ENCODE measurements around the gene KIF7.

Gene KIF7

DNA sequence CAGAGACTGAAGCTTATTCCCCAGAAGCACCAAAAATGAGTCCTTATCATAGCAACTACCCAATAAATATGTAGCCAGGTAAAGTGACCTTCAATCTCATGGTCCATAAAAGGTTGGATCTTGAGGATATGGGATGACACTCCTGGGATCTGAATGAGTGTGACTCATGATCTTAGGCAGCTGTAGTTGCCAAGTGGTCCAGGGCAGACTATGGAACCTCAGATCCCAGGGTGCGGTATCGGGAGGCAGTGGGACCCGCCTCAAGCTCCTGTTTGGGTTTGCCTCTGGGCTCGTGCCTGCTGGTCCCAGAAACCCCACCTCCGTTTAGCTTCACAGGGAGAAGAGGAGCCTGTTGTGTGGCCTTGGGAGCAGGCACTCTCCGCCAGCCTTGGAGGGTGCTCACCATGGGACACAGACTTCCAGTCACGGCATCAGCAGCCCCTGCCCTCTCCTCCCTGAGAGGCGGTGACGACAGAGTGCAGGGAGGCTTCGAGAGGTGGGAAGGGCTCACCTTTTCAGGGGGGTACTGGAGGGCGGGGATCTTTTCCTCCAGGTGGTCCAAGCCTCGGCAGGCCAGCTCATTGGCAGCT is 15.8 kb upstream of the KIF7 start:
- no peak for DNase-seq

DNA sequence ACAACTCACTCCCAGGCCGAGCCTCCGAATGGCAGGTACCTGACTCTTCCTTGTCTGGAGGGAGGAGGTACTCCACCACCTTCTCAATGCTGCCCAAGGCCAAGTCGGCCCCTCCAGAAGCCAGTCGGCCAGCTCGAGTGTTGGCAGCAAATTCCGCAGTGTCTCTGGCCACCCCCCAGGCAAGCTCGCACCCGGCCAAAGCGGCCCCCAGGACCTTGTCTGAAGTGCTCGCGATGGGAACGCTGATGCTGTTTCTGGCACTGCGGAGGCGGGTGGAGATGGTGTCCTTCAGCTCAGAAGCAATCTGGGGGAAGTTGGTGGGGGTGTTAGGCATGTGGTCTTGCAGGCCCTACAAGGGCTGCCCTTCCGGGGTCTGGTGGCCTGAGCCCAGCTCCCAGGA is 14.7 kb upstream of the KIF7 start:
- no peak for DNase-seq

DNA sequence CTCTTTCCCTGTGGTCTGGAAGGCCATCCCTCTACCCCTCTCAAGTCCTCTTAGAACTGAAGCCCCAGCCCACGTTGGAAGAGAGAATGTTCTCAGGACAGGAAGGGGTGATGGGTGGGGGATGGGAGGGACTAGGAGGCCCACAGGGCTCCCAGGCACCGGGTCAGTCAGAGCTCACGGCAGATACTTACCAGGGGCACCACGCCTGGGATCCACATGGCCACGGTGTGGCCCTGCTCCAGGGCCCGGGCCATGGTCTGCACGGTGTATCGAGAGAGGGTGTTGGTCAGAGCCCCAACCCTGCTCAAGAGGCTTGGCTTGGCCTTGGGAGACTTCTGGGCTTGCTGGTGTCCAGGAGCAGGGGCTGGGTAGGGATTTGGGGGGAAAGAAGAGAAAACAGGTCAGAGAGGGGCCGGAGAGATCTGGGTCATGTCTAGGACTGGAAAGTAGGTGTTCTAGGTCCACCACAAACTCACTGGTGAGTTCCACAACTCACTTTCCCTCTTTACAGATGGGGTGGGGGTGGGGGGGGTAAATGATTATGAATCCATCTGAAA is 14.1 kb upstream of the KIF7 start:
- no peak for DNase-seq

DNA sequence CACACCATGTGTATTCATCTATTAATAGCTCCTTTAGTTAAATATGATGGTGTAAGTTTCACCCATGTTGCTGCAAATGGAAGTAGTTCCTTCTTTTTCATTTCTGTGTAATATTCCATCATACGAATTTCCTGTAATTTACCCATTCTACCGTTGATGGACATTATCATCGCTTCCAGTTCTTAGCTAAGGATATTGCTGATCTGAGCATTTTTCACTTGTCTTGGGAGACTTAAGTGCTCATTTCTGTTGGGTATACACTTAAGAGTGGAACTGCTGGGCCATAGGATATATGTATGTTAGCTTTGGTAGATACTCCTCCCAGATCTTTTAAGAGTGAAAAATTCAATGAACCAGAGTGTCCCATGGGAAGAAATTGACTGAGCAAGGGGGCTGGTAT is 12.9 kb upstream of the KIF7 start:
- DNase-seq = no peak

DNA sequence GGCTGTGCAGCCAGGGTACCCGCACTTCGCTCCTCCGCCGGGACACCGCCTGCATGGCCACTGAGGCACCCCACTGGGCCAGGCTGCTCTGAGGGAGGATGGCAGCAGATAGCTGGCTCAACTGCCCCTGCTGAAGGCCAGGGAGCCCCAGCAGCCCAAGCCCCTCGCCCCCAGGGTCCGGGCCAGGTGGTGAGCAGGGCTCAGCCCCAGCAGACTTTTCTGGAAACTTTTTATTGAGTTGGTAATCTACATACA is 12.4 kb upstream of the KIF7 start:
- no peak for DNase-seq

DNA sequence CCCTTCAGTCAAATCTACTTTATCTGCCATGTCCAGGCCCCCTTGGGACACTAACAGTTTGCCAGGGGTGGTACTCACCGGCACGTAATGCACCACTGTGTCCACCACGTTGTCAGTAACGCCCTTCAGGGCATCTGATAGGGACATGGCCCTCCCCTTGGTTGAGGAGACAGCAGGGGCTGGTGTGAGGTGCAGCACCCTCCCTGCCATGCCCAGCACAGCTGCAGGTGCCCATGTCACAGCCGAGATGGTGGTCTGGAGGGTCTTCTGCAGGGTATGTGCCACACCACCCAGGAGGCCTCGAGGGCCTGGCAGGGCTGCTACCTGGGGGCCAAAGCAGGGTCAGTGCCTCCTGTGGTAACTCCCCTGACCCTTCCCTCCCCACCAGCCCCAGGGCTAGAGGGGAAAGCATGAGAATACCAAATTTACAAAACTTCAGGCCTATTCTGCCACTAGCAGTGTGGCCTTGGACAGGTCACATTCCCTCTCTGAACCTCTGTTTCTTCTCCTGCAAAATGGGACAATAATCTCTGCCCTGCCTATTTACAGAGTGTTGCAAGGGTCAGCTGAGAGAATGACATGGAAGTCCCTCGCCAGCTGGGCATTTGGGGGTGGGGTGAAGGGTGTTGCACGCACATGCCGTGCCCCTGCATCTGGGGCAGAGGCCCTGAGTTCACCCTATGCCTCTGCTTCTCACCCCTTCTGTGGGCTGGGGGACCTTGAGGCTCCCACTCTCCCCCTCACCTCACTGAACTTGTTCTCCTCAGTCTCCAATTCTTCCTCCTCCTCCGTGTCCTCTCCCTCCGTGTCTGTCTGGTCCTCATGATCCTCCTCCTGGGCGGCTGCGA is 11.8 kb upstream of the KIF7 start:
- DNase-seq = no peak

DNA sequence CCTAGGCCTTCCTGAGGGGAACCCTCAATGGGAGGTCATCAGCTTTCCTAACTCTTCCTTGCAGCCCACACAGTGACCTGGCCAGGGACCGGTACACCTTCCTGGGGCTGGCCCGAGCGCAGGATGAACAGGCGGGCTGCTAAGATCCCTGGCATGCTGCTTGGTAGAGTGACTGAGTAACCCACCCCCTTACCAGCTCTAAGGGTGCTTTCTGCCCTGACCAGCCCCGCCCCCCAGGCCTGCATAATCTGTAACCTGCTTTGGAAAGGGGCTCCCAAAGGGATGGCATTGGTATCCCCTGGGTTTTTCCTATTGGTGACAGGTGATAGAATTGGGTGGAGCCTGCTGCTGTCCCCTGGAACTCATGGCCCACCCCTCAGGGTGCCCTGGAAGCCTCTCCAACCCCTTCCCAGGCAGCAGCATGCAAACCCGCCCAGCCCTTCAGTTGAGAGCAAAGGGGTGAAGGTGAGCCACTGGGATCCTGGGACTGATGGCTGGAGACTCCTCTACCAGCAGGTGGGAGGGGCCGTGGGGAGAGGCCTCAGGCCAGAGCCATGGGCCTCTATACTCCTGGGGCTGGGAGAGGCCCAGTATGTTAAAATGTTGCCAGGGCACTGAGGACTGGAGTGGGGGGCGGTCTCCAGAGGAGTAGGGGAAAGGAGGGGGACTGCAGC is 11.1 kb upstream of the KIF7 start:
- DNase-seq = no peak

DNA sequence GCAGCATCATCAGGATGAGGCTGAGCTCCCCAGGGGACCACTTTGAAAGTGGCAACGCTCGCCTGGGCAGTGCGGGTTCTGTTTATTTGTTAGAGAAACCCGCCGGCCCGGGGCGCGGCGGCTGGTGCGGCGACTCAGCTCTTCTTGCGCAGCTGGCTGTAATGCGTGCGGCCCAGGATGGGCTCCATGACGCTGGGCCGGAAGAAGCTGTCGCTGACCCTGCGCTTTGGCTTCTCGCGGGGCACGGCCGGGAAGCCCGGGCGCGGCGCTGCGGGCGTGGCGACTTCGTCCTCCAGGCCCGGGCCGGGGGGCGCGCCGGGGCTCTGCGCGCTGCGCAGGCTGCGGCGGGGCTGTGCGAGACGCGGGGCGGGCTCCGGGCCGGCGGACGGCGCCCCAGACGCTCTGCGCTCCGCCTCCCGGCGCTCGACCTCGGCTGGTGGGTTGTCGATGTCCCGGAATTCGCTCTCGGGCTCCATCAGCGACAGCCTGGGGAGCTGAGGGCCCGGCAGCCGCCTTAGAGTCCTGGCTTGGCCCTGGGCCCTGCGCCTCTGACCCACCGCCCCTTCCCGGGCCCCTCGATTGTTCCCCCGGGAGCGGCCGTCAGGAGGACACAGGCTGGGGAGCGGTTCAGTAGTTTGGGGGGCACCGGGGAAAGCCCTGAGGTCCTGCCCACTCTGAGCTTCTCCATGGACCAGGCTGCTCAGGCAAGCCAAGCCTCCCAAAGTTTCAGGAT is 10.3 kb upstream of the KIF7 start:
- DNase-seq = no peak

DNA sequence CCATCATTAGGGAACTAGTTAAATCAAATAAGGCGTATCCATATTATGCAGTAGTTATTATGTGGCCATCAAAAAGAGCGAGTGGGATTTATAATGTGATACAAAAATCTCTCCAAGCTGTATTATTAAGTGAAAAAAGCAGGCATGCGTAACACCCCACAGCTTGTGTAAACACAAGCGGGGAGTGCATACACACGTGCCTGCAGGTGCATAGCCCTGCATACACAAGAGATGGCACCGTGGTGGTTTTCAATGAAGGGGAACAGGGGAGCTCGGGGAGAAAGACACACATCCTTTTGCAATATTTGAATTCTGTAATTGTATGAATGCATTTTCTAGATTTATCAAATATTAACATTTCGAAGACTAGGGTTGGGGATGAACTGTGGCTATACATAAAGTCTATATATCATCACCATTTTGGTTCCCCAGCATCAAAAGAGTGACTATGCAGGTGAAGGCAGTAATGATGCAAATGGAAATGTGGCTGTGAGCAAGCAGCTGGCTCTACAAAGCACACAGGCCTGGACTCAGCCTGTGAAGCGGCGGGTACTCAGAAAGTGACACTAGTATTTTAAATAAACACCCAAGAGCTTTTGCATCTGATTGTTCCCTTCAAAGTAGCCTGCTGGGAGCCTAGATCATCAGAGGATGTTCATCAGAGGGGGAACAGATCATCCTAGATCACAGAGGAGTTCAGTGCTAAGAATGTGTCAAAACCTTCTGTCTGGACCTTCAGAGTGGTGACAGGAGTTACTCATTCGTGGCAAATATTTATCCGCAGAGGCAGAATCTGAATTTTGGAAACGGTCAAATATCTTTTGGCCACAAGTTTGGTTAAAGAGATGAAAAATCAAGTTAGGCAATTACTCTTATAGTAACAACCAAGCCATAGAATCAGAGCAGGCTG is 9.4 kb upstream of the KIF7 start:
- DNase-seq = no peak

DNA sequence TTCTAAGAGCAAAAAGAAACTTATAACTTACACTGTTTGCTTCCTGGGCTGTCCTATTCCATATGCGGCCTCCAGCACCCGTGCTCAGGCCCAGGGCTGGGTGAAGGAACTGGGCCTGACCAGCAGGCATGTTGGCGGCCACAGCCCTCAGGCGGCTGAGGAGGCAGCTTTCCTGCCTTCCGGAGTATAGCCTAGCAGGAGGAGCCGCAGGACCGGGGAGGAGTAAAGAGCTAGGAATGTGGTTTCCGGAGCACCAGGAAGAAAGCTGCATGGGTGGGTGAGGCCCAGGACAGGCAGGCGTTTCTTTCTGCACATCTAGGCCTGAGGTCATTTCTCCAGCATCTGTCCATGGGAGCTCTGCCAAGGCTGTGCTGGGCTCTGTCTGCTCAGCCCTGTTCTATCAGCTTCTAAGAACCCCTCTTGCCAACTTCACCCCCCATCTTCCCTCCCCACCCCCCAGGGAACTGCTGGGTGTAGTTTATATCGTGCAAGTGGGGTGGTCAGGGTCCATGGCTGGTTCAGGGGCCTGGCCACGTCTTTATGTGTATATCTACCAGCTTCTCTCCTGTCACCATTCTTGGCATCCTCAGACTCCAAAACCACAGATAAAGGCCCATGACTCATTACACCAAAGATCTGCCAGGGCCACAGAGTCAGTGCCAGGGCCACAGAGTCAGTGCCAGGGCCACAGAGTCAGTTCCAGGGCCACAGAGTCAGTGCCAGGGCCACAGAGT is 7.8 kb upstream of the KIF7 start:
- no peak for DNase-seq

DNA sequence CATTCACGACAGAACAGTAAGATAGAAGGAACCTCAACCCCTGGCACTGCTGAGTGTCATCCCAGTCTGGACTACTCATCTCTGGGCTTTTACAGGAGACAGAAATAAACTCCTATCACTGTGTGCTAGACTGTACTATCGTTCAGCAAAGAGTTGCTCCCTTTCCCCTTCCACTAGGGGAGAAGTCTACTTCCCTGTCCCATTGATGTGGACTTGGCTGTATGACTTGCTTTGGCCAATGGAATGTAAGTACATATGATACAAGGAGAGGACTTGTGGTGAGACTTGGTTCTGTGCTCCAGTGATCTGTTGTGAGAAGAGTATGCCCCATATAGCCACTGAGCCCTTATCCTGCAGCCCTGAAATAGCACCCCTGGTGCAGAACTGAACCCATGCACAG is 5.3 kb upstream of the KIF7 start:
- DNase-seq = no peak

DNA sequence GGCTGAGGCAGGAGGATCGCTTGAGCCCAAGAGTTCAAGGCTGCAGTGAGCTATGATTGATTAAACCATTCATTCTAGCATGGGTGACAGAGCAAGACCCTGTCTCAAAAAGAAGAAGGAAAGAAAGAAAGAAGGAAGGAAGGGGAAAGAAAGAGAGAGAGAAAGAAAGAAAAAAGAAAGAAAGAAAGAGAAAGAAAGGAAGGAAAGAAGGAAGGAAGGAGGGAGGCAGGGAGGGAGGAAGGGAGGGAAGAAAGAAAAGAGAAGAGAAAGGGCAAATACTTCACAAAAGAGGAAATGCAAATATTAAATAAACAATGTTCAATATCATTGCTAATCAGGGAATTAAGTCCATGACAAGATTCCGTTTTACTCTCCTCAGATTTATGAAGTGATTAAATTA is 4.0 kb upstream of the KIF7 start:
- DNase-seq = no peak

DNA sequence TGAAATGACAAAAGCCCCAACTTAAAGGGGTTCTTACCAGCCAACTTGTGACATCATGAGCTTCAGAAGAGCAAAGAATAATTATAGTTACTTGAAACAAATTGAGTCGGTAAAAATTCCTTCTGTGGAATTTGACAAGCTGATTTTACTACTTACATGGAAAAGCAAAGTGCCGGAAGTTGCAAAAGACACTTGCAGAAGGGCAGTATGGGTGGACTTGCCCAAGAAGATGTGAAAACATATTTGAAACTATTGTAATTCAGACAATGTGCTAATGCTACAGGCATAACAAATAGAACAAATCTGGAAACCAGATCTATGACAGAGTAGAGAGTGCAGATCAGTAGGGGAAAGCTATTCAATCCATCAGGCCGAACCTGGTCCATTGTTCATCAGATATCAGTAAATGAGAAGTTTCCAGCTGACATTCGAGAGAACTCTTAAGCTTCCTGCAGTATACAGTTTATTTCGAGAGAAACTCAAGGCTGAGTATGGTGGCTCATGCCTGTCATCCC is 2.5 kb upstream of the KIF7 start:
- no peak for DNase-seq

DNA sequence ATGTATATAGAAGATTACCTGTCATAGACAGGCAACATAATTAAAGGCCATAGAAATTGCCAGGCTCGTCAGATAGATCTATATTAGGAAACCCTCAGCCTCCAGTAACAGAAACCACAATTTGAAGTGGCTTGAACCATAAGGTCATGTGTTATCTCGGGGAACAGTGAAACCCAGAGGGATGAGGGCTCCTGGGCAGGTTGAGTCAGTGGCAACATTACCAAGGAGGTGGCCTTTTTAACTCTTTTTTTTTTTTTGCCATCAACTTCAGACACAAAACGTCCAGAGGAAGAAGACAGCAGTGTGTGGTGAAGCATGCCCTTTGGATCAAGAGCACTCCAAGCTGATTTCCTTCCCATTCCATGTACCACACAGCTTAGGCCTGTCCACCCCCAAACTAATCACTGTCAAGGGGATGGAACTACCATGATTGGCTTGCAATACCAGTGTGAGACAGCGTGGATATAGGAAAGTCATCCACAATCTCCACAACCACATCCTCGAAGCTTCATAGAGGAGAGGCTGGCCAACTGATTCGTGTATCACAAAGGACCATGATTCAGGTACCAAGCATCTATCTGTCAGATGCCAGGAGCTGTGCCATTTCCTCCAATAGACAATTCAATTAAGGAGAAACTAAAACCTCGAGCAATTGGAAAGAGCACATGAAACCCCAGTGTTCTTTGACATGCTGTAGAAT is 999 bp upstream of the KIF7 start:
- no peak for DNase-seq

DNA sequence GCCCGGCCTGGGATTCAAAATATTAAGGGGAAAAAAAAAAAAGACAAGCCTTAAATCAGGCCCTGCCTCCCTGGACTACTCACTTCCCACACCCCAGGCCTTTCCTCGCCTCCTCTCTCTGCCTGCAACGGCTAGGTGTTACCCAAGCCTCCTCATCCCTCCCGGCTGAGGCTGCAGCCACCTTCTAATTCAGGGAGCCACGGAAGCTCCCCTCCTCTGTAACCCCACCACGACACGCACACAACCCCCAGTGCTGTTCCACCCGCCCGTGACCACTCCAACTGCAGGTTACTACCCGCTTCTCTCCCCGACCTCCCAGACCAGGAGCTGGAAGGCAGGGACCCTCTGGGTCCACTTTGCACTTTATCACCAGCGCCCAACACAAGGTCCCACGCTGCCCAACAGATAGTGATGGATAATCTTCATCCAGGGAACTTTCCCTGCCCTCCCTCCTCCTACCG is 936 bp downstream of the KIF7 start:
- DNase-seq = no peak

DNA sequence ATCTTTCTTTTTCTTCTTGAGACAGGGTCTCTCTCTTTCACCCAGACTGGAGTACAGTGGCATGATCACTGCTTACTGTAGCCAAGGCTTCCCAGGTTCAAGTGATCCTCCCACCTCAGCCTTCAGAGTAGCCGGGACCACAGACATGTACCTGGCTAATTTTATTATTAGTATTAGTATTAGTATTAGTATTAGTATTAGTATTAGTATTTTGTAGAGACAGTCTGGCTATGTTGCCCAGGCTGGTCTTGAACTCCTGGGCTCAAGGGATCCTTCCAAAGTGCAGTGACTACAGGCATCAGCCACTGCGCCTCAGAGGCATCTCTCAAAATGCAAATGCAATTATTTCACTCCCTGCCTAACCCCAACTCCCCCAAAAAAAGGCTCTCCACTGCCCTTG is 1.7 kb downstream of the KIF7 start:
- DNase-seq = no peak

DNA sequence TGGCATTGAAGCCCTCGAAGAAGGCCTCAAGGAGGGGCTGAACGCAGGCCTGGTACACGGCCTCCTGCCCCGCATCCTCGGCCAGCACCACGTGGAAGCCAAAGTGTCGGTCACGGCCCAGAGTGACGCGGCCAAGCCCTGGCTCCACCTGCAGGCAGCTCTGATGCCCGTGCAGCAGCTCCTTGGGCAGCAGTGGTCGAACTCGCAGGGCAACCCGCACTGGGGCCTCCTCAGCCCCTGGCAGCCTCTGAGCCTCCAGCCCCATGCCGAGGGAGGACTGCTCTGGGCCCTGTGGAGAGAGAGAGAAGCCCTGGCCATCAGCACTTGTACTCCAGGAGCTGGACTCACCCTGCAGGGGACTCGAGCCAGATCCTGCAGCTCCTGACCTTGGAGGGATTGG is 2.6 kb downstream of the KIF7 start:
- no peak for DNase-seq

DNA sequence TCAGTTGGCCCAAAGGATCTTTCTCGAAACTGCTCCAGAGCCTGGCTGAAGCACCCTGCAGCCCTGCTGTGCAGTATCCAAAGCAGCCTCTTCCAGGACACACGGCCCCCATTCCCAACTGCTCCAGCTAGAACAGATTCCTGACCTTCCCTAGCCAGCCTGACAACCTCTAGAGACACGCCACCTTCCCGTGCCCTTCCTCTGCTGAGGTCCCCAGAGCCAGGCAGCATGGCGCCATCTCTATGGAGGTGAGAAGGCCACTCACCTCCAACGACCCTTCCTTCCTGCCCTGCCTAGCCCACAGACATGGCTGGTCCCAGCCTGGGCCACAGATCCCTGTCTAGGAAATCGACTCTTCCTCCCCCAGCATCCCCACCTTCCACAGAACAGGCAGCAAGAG is 3.1 kb downstream of the KIF7 start:
- no peak for DNase-seq

DNA sequence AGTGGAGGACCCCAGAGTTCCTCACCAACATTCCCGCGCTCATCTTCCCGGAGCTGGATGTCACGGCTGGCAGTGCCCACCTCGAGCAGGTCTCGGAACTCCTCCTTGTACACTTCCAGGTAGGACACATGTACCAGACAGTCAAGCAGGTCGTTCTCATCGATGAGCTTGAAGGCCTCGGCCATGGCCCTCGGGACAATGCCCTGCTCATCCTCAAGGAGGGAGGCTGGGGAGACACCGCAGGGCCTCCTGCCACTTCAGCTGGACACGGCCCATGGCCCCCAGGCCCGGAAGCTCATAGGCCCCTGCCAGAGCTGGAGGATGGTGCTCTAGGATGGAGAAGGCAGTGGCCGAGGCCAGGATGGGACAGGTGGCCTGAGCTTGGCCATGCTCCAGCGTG is 5.6 kb downstream of the KIF7 start:
- no peak for DNase-seq

DNA sequence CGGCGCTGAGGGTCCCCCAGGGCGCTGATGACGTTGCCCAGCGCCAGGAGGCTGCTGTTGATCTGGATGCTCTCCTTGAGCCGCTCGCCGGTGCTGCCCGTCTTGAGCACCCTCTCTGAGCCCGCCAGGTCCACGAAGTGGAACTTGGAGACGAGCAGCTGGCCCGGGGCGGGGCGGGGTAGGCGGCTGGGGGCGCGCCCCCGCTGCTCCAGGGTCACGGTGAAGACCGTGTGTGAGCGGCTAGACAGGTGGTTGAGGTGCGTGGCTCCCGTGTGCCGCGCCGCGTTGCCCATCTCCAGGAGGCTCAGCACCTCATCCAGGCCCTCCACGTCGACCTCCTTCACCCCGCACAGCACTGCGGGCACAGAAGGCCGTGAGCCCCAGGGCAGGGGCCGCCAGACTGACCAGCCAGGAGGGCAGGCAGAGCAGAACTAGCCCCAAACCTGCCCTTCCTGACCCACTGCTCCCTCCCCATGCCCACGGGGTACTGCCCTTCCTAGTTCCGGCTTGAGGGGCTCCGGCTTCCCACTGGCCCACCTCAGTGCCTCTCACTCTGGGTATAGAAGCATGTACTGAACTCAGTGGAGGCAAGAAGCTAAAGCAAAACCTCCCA is 6.1 kb downstream of the KIF7 start:
- DNase-seq = no peak

Measured in CD4-positive, alpha-beta T cell treated with Interferon gamma for 1 hour (primary cell).